ENCODE results near the gene AMZ2.
"Not testable (repeated sequence)": the region's sequence is repeated elsewhere in the genome, so short reads cannot be mapped to it uniquely, and the experiment has no call there.

AMZ2 gene

DNA sequence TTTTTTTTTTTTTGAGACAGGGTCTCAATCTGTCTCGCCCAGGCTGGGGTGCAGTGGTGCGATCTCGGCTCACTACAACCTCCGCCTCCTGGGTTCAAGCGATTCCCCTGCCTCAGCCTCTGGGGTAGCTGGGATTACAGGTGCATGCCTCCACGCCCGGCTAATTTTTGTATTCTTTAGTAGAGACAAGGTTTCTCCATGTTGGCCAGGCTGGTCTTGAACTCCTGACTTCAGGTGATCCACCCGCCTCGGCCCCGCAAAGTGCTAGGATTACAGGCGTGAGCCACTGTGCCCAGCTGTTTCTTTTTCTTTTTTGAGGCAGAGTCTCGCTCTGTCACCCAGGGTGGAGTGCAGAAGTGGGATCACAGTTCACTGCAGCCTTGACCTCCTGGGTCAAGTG, 27.1 kb upstream of the AMZ2 start:
- not testable (repeated sequence) for DNase-seq

GRCh38 chr17:68221786-68222185, 26.1 kb upstream of the AMZ2 start:
- no peak for DNase-seq

DNA sequence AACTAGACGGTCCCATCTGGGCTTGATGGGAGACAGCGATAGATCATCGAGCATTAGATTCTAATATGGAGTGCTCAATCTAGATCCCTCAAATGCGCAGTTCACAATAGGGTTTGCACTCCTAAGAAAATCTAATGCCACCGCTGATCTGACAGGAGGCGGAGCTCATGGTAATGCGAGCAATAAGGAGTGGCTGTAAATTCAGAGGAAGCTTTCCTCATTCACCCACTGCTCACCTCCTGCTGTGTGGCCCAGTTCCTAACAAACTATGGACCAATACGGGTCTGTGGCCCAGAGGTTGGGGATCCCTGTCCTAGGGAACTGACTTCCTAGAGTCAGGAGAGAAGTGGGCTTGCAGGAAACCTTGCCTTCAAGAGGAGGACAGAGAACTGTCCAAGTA, 25.2 kb upstream of the AMZ2 start:
- DNase-seq = no peak

- not testable (repeated sequence) for DNase-seq
Observed at GRCh38 chr17:68225055-68225454, 22.8 kb upstream of the AMZ2 start.

GRCh38 chr17:68228039-68228680, 19.7 kb upstream of the AMZ2 start:
- DNase-seq = not testable (repeated sequence)

DNA sequence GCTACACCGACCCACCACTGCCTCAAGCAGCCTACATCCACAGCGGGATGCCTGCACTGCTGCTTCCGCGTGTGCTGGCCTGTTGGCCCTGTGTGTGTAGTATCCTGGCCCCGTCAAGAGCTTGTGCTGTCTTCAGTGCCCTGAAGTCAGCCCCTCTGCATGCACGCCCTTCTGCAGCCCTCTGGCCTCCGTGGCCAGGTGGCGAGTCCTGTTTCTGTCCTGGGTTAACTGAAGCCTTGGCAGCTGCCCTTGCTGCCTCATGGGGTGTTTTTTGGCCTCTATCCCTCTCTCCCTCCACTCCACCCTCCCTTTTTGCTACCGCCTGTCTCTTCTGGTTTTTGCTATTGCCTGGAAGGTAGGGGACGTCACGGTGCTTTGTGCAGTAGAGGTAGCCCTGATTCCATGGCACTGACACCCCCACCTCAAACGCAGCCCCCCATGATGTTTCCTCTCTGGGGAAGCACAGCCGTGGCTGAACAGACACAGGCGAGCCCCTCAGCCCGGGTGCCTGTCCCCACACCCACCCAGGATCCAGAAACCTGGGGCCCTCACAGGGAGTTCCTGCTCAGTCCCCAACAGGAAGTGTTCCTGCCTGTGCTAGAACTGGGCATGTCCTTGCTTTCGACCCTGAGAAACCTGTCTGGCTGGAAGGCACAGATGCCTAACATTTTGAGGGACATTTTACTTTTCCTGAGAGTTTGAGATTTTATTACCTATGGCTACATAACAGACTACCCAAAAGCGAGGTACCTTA, 18.8 kb upstream of the AMZ2 start:
- no peak for DNase-seq

GRCh38 chr17:68229619-68230018, 18.2 kb upstream of the AMZ2 start:
- DNase-seq = no peak

GRCh38 chr17:68231131-68231530, 16.7 kb upstream of the AMZ2 start:
- not testable (repeated sequence) for DNase-seq

DNA sequence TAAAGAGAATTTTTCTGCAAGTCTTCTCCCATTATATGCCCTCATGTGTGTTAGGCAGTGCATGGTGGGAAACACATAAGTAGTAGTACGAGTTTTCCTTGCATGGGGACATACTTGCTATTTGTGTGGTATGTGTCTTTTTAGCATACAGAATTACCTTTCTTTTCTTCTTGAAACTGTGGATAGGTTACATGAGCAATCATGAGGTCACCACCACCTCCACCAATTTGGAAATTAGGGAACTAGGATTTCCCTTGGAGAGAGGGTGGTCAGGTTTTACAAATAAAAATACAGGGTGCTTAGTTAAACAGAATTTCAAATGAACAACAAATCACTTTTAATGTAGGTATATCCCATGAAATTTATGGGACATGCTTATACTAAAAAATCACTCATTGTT, 16.3 kb upstream of the AMZ2 start:
- DNase-seq = no peak

DNA sequence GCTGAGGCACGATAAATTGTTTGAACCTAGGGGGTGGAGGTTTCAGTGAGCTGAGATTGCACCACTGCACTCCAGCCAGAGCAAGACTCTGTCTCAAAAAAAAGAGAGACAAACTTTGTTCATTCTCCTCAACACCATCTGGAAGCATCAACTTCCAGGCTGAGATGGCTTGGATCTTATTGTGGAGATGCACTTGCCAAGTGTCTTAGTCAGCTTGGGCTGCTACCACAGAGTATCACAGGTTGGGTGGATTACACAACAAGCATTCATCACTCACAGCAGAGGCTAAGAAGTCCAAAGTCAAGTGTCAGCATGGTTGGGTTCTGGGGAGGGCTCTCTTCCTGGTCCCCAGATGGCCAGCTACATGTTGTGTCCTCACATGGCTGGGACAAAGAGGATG, 15.1 kb upstream of the AMZ2 start:
- DNase-seq = not testable (repeated sequence)

DNA sequence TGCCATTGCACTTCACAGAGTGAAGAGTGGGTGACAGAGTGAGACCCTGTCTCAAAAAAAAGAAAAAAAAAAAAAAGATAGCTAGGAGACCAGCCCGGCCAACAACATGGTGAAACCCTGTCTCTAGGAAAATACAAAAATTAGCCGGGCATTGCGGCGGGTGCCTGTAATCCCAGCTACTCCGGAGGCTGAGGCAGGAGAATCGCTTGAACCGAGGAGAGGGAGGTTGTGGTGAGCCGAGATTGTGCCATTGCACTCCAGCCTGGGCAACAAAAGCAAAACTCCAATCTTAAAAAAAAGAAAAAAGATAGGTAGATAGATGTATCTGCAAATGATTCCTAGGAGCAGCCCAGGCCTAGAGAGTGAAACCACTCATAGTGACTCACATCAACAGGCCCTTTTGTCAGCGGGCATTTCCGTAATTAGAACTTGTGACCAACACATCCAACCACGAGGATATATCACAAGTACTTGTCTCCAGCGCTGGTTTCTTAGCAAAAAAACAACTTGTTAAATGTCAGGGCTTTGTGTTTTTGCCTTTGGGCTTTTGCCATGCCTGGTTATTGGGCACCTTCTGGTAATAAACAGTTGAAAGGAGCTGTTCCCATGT, 13.0 kb upstream of the AMZ2 start:
- DNase-seq = not testable (repeated sequence)

GRCh38 chr17:68235336-68235791, 12.5 kb upstream of the AMZ2 start:
- DNase-seq = not testable (repeated sequence)

DNA sequence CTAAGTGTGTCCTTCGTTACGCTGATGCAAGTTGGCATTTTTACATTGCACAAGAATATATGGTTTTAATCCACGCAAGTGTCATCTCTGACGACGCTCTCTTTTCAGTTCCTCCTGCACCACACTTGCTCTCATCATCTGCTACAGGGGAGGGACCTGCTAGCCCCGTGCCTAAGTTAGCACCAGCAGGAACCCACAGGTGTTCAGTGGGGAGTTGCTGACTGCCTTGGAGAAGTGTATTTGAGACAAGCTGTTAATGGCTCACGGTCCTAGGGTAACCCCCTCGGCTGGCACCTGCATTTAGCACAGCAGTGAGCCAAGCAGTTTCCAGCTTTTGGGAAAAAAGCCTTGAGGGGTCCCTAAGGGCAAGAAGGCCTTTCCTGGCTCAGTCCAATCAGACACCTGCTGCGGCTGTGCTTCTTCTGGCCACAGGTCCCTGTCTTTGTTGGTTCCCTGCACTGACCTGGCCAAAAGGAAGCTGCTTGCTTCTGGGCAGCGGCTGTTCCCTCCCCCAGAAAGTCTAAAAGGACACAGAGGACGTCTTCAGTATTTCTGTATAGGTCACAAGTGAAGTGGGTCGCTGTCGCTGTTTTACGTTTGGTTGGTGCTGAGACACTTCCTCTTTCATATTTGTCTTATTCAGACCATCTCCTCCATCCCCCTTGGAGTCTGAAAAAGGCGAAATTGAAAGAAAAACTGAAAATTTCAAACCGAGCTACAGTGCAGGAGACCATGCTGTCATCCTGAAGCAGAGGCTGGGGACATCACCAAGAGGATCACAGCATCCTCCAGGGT, 10.3 kb upstream of the AMZ2 start:
- DNase-seq = not testable (repeated sequence)

GRCh38 chr17:68238164-68238870, 9.5 kb upstream of the AMZ2 start:
- no peak for DNase-seq

GRCh38 chr17:68238871-68239253, 9.0 kb upstream of the AMZ2 start:
- no peak for DNase-seq

DNA sequence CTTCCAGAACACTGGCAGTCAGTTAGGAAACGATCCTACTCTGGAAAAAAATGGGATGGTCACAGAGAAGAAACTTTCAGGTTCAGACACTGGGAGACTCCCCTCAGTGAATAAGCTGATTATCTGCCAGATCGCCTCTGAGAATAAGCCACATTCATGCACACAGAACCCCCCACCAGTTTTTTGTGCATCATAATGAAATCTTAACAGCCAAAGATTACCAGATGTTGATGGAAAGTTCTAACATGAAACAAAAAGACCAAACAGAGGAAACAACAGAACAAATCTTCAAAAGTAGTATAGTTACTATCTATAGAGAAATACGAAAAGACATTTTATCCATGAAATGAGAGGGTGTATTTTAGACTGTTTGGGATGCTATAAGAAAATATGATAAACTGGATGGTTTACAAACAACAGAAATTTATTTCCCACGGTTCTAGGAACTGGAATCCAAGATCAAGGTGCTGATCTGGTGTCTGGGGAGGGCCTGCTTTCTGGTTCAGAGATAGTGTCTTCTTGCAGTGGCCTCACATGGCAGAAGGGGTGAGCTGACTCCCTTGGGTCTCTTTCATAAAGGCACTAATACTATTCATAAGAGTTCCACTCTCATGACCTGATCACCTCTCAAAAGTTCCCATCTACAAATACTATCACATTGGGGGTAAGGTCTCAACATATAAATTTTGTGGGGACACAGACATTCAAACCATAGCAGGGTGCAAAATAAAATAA, 8.0 kb upstream of the AMZ2 start:
- DNase-seq = no peak

GRCh38 chr17:68246271-68247028, 1.4 kb upstream of the AMZ2 start:
- no peak for DNase-seq

- DNase-seq = peak; percentile 64
Observed at GRCh38 chr17:68248199-68248825, 469 bp downstream of the AMZ2 start.

GRCh38 chr17:68248891-68249290, 1.0 kb downstream of the AMZ2 start:
- DNase-seq = no peak

DNA sequence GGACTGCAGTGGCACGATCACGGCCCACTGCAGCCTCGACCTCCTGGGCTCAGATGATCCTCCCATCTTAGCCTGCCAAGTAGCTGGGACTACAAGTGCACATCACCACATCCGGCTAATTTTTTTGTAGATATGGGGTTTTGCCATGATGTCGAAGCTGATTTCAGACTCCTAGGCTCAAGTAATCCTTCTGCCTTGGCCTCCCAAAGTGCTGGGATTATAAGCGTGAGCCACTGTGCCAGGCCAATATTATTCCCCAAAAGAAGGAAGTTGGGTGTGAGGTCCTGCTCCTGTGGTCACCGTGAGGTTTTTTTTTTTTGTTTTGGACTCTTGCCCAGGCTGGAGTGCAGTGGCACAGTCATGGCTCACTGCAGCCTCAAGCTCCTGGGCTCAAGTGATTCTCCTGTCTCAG, 1.5 kb downstream of the AMZ2 start:
- no peak for DNase-seq
